DND-41 (cell line): Measurements from ENCODE around the gene ARMC2.

ENCODE experiments used
- ATAC-seq: fragments of 200-7000 bp; cut with Tn5 transposase; 3 replicates; pipeline ENCODE4 v1.9.1; 2021; ENCODE audit warnings: low read depth; ENCODE audit not compliant: insufficient read depth
- DNase-seq: peaks from one replicate; pipeline ENCODE4 v3.0.0-alpha.2; 2020
- H2AFZ ChIP-seq: 2 replicates; pipeline ENCODE4 v1.6.0; 2012; ENCODE audit warnings: low read depth, low read length
- H3K27ac ChIP-seq: 2 replicates; pipeline ENCODE4 v1.5.1; 2012; ENCODE audit warnings: low read length, inconsistent platforms
- H3K27me3 ChIP-seq: fragments of 200-600 bp; sonication (generic); 2 replicates; pipeline ENCODE4 v1.6.0; 2012; ENCODE audit warnings: low read length, mild to moderate bottlenecking, inconsistent platforms; ENCODE audit not compliant: insufficient read depth, poor library complexity
- H3K36me3 ChIP-seq: 2 replicates; pipeline ENCODE4 v1.5.1; 2012; ENCODE audit warnings: low read length, inconsistent platforms; ENCODE audit not compliant: insufficient read depth
- H3K4me1 ChIP-seq: 2 replicates; pipeline ENCODE4 v1.5.1; 2012; ENCODE audit warnings: mild to moderate bottlenecking, low read length; ENCODE audit not compliant: insufficient read depth
- H3K4me2 ChIP-seq: 2 replicates; pipeline ENCODE4 v1.6.0; 2012; ENCODE audit warnings: mild to moderate bottlenecking, moderate library complexity, low read length, inconsistent platforms; ENCODE audit not compliant: insufficient read depth
- H3K4me3 ChIP-seq, 2 experiments: fragments of 200-600 bp in 1 of 2; shearing (Covaris generic) in 1 of 2; 2 replicates each; pipeline ENCODE4 v1.5.1; 2012 to 2016; ENCODE audit warnings: inconsistent platforms in 2 of 2, low read length in 2 of 2, mild to moderate bottlenecking in 2 of 2, low read depth in 1 of 2, moderate library complexity in 1 of 2
- H3K79me2 ChIP-seq: 2 replicates; pipeline ENCODE4 v1.6.0; 2012; ENCODE audit warnings: low read length, inconsistent platforms; ENCODE audit not compliant: insufficient read depth
- H3K9ac ChIP-seq: 2 replicates; pipeline ENCODE4 v1.6.0; 2012; ENCODE audit warnings: low read depth, mild to moderate bottlenecking, inconsistent platforms, low read length, moderate library complexity
- H3K9me3 ChIP-seq: 2 replicates; pipeline ENCODE4 v1.5.1; 2012; ENCODE audit warnings: low read length, moderate library complexity, mild to moderate bottlenecking, inconsistent platforms; ENCODE audit not compliant: insufficient read depth, severe bottlenecking
- H4K20me1 ChIP-seq: 2 replicates; pipeline ENCODE4 v1.6.0; 2012; ENCODE audit warnings: low read length; ENCODE audit not compliant: insufficient read depth
- CTCF ChIP-seq: IDR thresholded peaks from 2 replicates; pipeline ENCODE4 v1.5.1; 2012; ENCODE audit warnings: borderline replicate concordance, low read length, moderate library complexity, mild to moderate bottlenecking; ENCODE audit not compliant: poor library complexity, severe bottlenecking; ENCODE audit errors: extremely low read depth
- EZH2 ChIP-seq: IDR thresholded peaks from 3 replicates; pipeline ENCODE4 v1.6.1; 2012; ENCODE audit warnings: borderline replicate concordance, low read depth, mild to moderate bottlenecking, moderate library complexity, low read length, inconsistent platforms; ENCODE audit not compliant: severe bottlenecking

Gene ARMC2

GRCh38 chr6:108870357-108870756 lies 22.1 kb downstream of the ARMC2 start:
- H3K79me2 ChIP-seq = no peaks in the 10 kb centered on the region
- no peak overlapping the region for H3K27ac ChIP-seq
- H3K4me2 ChIP-seq = no peak overlapping the region
- H2AFZ ChIP-seq = no peak overlapping the region
- H3K9ac ChIP-seq = no peak overlapping the region
- DNase-seq (no peak), ATAC-seq (no peak)
- no peaks in the 10 kb centered on the region for H4K20me1 ChIP-seq
- H3K4me1 ChIP-seq = no peaks in the 10 kb centered on the region
- TF ChIP-seq EZH2 (no peak), CTCF (no peak)
- H3K9me3 ChIP-seq = no peaks in the 10 kb centered on the region
- H3K4me3 ChIP-seq = no peak overlapping the region
- no peaks in the 10 kb centered on the region for H3K27me3 ChIP-seq
- H3K36me3 ChIP-seq = no peaks in the 10 kb centered on the region

GRCh38 chr6:108872141-108872557 lies 23.9 kb downstream of the ARMC2 start:
- H3K9ac ChIP-seq = no peak overlapping the region
- DNase-seq = no peak
- no peaks in the 10 kb centered on the region for H3K79me2 ChIP-seq
- H3K4me2 ChIP-seq = no peak overlapping the region
- H3K27ac ChIP-seq = no peak overlapping the region
- no peaks in the 10 kb centered on the region for H3K4me1 ChIP-seq
- TF ChIP-seq EZH2 = no peak
- no peak for TF ChIP-seq CTCF
- H3K9me3 ChIP-seq = no peaks in the 10 kb centered on the region
- no peak overlapping the region for H3K4me3 ChIP-seq
- ATAC-seq = no peak
- no peaks in the 10 kb centered on the region for H3K36me3 ChIP-seq
- H3K27me3 ChIP-seq = no peaks in the 10 kb centered on the region
- no peaks in the 10 kb centered on the region for H4K20me1 ChIP-seq
- H2AFZ ChIP-seq = no peak overlapping the region

- TF ChIP-seq EZH2 = no peak
- TF ChIP-seq CTCF = no peak
- no peak overlapping the region for H3K27ac ChIP-seq
- H3K9me3 ChIP-seq = no peaks in the 10 kb centered on the region
- no peaks in the 10 kb centered on the region for H3K36me3 ChIP-seq
- ATAC-seq = no peak
- H3K9ac ChIP-seq = no peak overlapping the region
- no peaks in the 10 kb centered on the region for H3K79me2 ChIP-seq
- DNase-seq = no peak
- H4K20me1 ChIP-seq = no peaks in the 10 kb centered on the region
- H2AFZ ChIP-seq = no peak overlapping the region
- H3K4me3 ChIP-seq = no peak overlapping the region
- H3K27me3 ChIP-seq = no peaks in the 10 kb centered on the region
- H3K4me1 ChIP-seq = no peaks in the 10 kb centered on the region
- no peak overlapping the region for H3K4me2 ChIP-seq
Measured at GRCh38 chr6:108872575-108872974, 24.4 kb downstream of the ARMC2 start.

- H2AFZ ChIP-seq = no peak overlapping the region
- TF ChIP-seq EZH2 (no peak), CTCF (no peak)
- H3K9ac ChIP-seq = no peak overlapping the region
- no peak overlapping the region for H3K4me3 ChIP-seq
- no peak overlapping the region for H3K4me2 ChIP-seq
- ATAC-seq (no peak), DNase-seq (no peak)
- H3K9me3 ChIP-seq = no peaks in the 10 kb centered on the region
- H3K79me2 ChIP-seq = no peaks in the 10 kb centered on the region
- no peaks in the 10 kb centered on the region; the same call in 1 of the 2 replicates for H3K36me3 ChIP-seq
- H3K27ac ChIP-seq = no peak overlapping the region
- H3K27me3 ChIP-seq = no peaks in the 10 kb centered on the region
- H4K20me1 ChIP-seq = no peaks in the 10 kb centered on the region
- H3K4me1 ChIP-seq = no peaks in the 10 kb centered on the region
Measured at GRCh38 chr6:108873251-108873650, 25.0 kb downstream of the ARMC2 start.
